ENCODE measurements around the gene NELFA. TPM values are rescaled to one million over a fixed set of nuclear protein-coding genes. Genes with fewer than 3 reads are reported as not detected.

NELFA gene
- total RNA-seq, 1 experiment from 2014 or later, result 55.0 TPM

- H3K4ac ChIP-seq (ENCODE audit: low read depth, low read length), result no peak overlapping the region
- H2AK5ac ChIP-seq (ENCODE audit: insufficient read length, low read length), result no peak overlapping the region
- H4K20me1 ChIP-seq (ENCODE audit: control insufficient read depth, insufficient read depth, insufficient read length), result no peaks in the 10 kb centered on the region
- no peaks in the 10 kb centered on the region for H3K27me3 ChIP-seq (ENCODE audit: insufficient read depth, low read length)
- H3T11ph ChIP-seq (ENCODE audit: low read length), result no peak overlapping the region
- peaks cover 23% of the 10 kb centered on the region; the same call in 1 of the 2 replicates for H3K79me2 ChIP-seq (ENCODE audit: insufficient read depth, low read length)
- Mint-ChIP-seq H3K36me3 (ENCODE audit: insufficient read depth in 1 of 3, low read depth in 3 of 3) (peaks cover 15 to 29% (median 19%) of the 10 kb centered on the region in 3 experiments; a peak in 6 of 7 replicates), H3K9me3 (no peaks in the 10 kb centered on the region), H3K4me1 (peaks cover 13 to 17% of the 10 kb centered on the region in 2 experiments), H3K4me3 (peak overlapping the region; percentile 87 to 95), H3K27me3 (ENCODE audit: low read depth) (peaks cover 17% of the 10 kb centered on the region), H3K27ac (peak overlapping the region in 2 of 3 experiments; percentile 94 to 96; a peak in 5 of 7 replicates)
- peaks cover 10% of the 10 kb centered on the region for H3K79me1 ChIP-seq (ENCODE audit: insufficient read depth, low read depth, low read length, poor library complexity, severe bottlenecking)
- H2BK15ac ChIP-seq (ENCODE audit: low read depth, low read length), result no peak overlapping the region
- H2BK120ac ChIP-seq (ENCODE audit: low read depth, low read length, poor library complexity, severe bottlenecking), result no peak overlapping the region
- no peak for DNase-seq
- TF ChIP-seq, protein P1, sequence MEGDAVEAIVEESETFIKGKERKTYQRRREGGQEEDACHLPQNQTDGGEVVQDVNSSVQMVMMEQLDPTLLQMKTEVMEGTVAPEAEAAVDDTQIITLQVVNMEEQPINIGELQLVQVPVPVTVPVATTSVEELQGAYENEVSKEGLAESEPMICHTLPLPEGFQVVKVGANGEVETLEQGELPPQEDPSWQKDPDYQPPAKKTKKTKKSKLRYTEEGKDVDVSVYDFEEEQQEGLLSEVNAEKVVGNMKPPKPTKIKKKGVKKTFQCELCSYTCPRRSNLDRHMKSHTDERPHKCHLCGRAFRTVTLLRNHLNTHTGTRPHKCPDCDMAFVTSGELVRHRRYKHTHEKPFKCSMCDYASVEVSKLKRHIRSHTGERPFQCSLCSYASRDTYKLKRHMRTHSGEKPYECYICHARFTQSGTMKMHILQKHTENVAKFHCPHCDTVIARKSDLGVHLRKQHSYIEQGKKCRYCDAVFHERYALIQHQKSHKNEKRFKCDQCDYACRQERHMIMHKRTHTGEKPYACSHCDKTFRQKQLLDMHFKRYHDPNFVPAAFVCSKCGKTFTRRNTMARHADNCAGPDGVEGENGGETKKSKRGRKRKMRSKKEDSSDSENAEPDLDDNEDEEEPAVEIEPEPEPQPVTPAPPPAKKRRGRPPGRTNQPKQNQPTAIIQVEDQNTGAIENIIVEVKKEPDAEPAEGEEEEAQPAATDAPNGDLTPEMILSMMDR (conservative IDR thresholded peaks at IDR 0.05), result no peak
- H3K9ac ChIP-seq (ENCODE audit: extremely low read depth, insufficient read length, low read length), result peak overlapping the region; percentile 97
- no peak overlapping the region for H2BK5ac ChIP-seq (ENCODE audit: insufficient read length, low read length)
- H2BK20ac ChIP-seq (ENCODE audit: low read depth, low read length, poor library complexity, severe bottlenecking), result no peak overlapping the region
- no peak overlapping the region for H4K5ac ChIP-seq (ENCODE audit: insufficient read length, low read depth, low read length)
- H3K27ac ChIP-seq (ENCODE audit: insufficient read length, low read depth, low read length), result no peak overlapping the region
- no peak overlapping the region for H4K91ac ChIP-seq (ENCODE audit: insufficient read length, low read depth, low read length)
- H3K56ac ChIP-seq (ENCODE audit: insufficient read length, low read depth, low read length), result no peak overlapping the region
- H3K4me2 ChIP-seq (ENCODE audit: insufficient read depth, insufficient read length, low read length), result peak overlapping the region; percentile 7
- no peak overlapping the region for H2AFZ ChIP-seq (ENCODE audit: low read length)
- H2BK12ac ChIP-seq (ENCODE audit: insufficient read length, low read depth, low read length), result no peak overlapping the region
- no peaks in the 10 kb centered on the region for H3K4me1 ChIP-seq (ENCODE audit: insufficient read depth, low read length)
- peaks cover 7% of the 10 kb centered on the region for H3K23me2 ChIP-seq (ENCODE audit: insufficient read length, low read depth, low read length, poor library complexity, severe bottlenecking)
- no CpG with 5 or more reads among the region's 27 CpGs for WGBS (ENCODE audit: extremely low coverage, insufficient read length, low lambda C conversion rate)
- peak overlapping the region; percentile 80 for H3K18ac ChIP-seq (ENCODE audit: insufficient read length, low read depth, low read length)
- H3K9me3 ChIP-seq (ENCODE audit: control insufficient read depth, low read depth, low read length), result no peaks in the 10 kb centered on the region
- H4K8ac ChIP-seq (replicated peaks; ENCODE audit: insufficient read length, low read depth, low read length), result no peak overlapping the region
- H3K23ac ChIP-seq (ENCODE audit: insufficient read length, low read depth, low read length), result no peak overlapping the region
- peak overlapping the region; percentile 95 for H3K14ac ChIP-seq (ENCODE audit: insufficient read depth, low read length)
Observed at GRCh38 chr4:2008671-2008920, 178 bp downstream of the NELFA start.

Measured in H9 (cell line).